PC-9 (cell line): ENCODE results near the gene FILIP1. TPM values are rescaled to one million over a fixed set of nuclear protein-coding genes. Genes with fewer than 3 reads are reported as not detected.

Experiments
- BruUV-seq: library from RNA; stranded (reverse); fragments of 400-500 nt; replicated peaks from 2 replicates; lab custom pipeline; 2021; lab: Mats Ljungman, UMichigan
- CTCF ChIA-PET: fragments of 300-600 bp; sonication (Branson Sonifier 250); formaldehyde crosslinking; loops from one replicate; lab custom pipeline; 2022; ENCODE audit warnings: antibody characterized with exemption; lab: Charles Lee
- POLR2A ChIA-PET: fragments of 300-600 bp; sonication (Branson Sonifier 250); formaldehyde crosslinking; loops from one replicate; lab custom pipeline; 2022; ENCODE audit warnings: antibody characterized with exemption; ENCODE audit not compliant: unreplicated experiment; lab: Charles Lee
- DNase-seq, 2 experiments: peaks; one replicate each; pipeline versions ENCODE4 v3.0.0 to v3.0.0-alpha.2; 2015 to 2022; ENCODE audit warnings: mixed read lengths in 1 of 2
- H2AFZ ChIP-seq: fragments of 200-600 bp; sonication (generic); 2 replicates; pipeline ENCODE4 v1.8.1; 2017; ENCODE audit warnings: antibody characterized with exemption
- H3F3A ChIP-seq: fragments of 200-600 bp; sonication (generic); 2 replicates; pipeline ENCODE4 v1.8.1; 2017; ENCODE audit warnings: antibody characterized with exemption, mild to moderate bottlenecking, low read depth; ENCODE audit not compliant: insufficient read depth
- H3K27ac ChIP-seq: fragments of 200-600 bp; sonication (generic); 2 replicates; pipeline ENCODE4 v1.6.1; 2016; ENCODE audit warnings: mixed run types
- H3K27me3 ChIP-seq: fragments of 200-600 bp; sonication (generic); 2 replicates; pipeline ENCODE4 v1.6.1; 2016; ENCODE audit warnings: low read depth, mixed run types; ENCODE audit not compliant: insufficient read depth
- H3K36me3 ChIP-seq: fragments of 200-600 bp; sonication (generic); 2 replicates; pipeline ENCODE4 v1.6.1; 2016; ENCODE audit warnings: low read depth, mixed run types
- H3K4me1 ChIP-seq: fragments of 200-600 bp; sonication (generic); replicated peaks from 2 replicates; pipeline ENCODE4 v1.6.1; 2016; ENCODE audit warnings: mixed run types; ENCODE audit not compliant: insufficient read depth
- H3K4me2 ChIP-seq: fragments of 200-600 bp; sonication (generic); 2 replicates; pipeline ENCODE4 v1.6.1; 2017; ENCODE audit warnings: mixed run types
- H3K4me3 ChIP-seq: fragments of 200-600 bp; sonication (generic); 2 replicates; pipeline ENCODE4 v1.6.1; 2016; ENCODE audit warnings: mixed run types
- H3K79me2 ChIP-seq: fragments of 200-600 bp; sonication (generic); 2 replicates; pipeline ENCODE4 v1.6.1; 2017; ENCODE audit warnings: low read depth, mixed run types
- H3K9me2 ChIP-seq: fragments of 200-600 bp; sonication (generic); 2 replicates; pipeline ENCODE4 v1.8.1; 2017; ENCODE audit warnings: mild to moderate bottlenecking; ENCODE audit not compliant: insufficient read depth
- H3K9me3 ChIP-seq: fragments of 200-600 bp; sonication (generic); 2 replicates; pipeline ENCODE4 v1.8.1; 2016; ENCODE audit warnings: low read depth; ENCODE audit not compliant: insufficient read depth
- H4K20me1 ChIP-seq: fragments of 200-600 bp; sonication (generic); 2 replicates; pipeline ENCODE4 v1.8.1; 2017; ENCODE audit not compliant: insufficient read depth
- CTCF ChIP-seq: fragments of 200-600 bp; sonication (generic); conservative IDR thresholded peaks from 2 replicates; pipeline ENCODE4 v1.6.1; 2017; ENCODE audit warnings: mixed run types, antibody characterized with exemption, mild to moderate bottlenecking, moderate library complexity
- EZH2 ChIP-seq: fragments of 200-600 bp; sonication (generic); IDR thresholded peaks from 2 replicates; pipeline ENCODE4 v1.8.0; 2017; ENCODE audit warnings: antibody characterized with exemption, low read depth
- intact Hi-C: fragments of 100-400 bp; cut with micrococcal nuclease; formaldehyde crosslinking; loops from one replicate; pipeline ENCODE4 v1.10.0; 2022; ENCODE audit not compliant: unreplicated experiment
- total RNA-seq: library from RNA; stranded (reverse); gene quantifications from 2 replicates; pipeline ENCODE4 v1.2.3, GENCODE V29; 2021

FILIP1 gene
- total RNA-seq, 1 experiment from 2014 or later, result 0.15 TPM

- TF ChIP-seq EZH2 (no peak), CTCF (no peak)
- intact Hi-C loops, result no loop called here
These were observed 236.1 kb downstream of the FILIP1 start for GRCh38 chr6:75257343-75258087.

DNA sequence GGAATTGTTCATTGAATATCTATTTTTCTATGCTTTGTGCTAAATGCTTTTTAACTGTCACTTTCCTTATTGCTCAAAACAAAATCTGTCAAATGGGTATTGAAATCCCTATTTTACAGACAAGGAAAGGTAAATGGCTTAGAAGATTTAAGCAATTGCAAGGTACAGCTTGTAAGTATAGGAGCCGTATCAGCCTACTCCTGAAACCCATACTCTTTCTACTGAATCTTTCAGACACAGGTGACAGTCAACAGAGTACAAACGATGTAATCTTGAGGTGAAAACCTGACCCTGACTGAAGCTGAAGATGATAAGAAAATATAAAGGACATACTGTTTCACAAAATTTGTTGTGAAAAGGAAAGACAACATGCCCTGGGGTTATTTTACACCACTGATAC, 243.0 kb downstream of the FILIP1 start:
- no peak for DNase-seq
- Histone ChIP-seq H3K79me2 (no peaks in the 10 kb centered on the region), H3K4me2 (no peak overlapping the region), H3F3A (peaks cover 9% of the 10 kb centered on the region; the same call in 1 of the 2 replicates), H3K36me3 (0 out of 2 replicates have a peak, but pooled peaks cover 2% of the 10 kb centered on the region), H3K9me3 (no peaks in the 10 kb centered on the region), H3K9me2 (no peaks in the 10 kb centered on the region), H3K4me3 (no peak overlapping the region), H2AFZ (no peak overlapping the region), H4K20me1 (no peaks in the 10 kb centered on the region), H3K27ac (no peak overlapping the region), H3K27me3 (no peaks in the 10 kb centered on the region), H3K4me1 (no peaks in the 10 kb centered on the region)
- BruUV-seq, result no TSS peak
- intact Hi-C loops, result no loop called here
- no peak for TF ChIP-seq EZH2
- no peak for TF ChIP-seq CTCF
- CTCF ChIA-PET, result no interaction called here
- POLR2A ChIA-PET, result no interaction called here

More at GRCh38 chr6:75257343-75258087, 236.1 kb downstream of the FILIP1 start:
- BruUV-seq, result no TSS peak
- Histone ChIP-seq H3K4me1 (no peaks in the 10 kb centered on the region), H3K79me2 (no peaks in the 10 kb centered on the region), H3K27ac (no peak overlapping the region), H3K9me3 (no peaks in the 10 kb centered on the region), H3K4me3 (no peak overlapping the region), H2AFZ (no peak overlapping the region), H3F3A (peaks cover 4% of the 10 kb centered on the region; the same call in 1 of the 2 replicates), H3K4me2 (no peak overlapping the region), H3K36me3 (peaks cover 26% of the 10 kb centered on the region; the same call in 1 of the 2 replicates), H3K27me3 (no peaks in the 10 kb centered on the region), H4K20me1 (no peaks in the 10 kb centered on the region), H3K9me2 (no peaks in the 10 kb centered on the region)
- ChIA-PET POLR2A (no interaction called here), CTCF (no interaction called here)
- DNase-seq, result no peak

- Histone ChIP-seq H3K4me3 (no peak overlapping the region), H3K79me2 (no peaks in the 10 kb centered on the region), H3K9me2 (no peaks in the 10 kb centered on the region), H3K36me3 (no peaks in the 10 kb centered on the region), H3K27me3 (no peaks in the 10 kb centered on the region), H4K20me1 (no peaks in the 10 kb centered on the region), H3K4me2 (no peak overlapping the region), H3K4me1 (peaks cover 2% of the 10 kb centered on the region; the same call in 1 of the 2 replicates), H3K27ac (no peak overlapping the region), H3F3A (peaks cover 4% of the 10 kb centered on the region; the same call in 1 of the 2 replicates), H3K9me3 (no peaks in the 10 kb centered on the region), H2AFZ (no peak overlapping the region)
- TF ChIP-seq EZH2 (no peak), CTCF (no peak)
- BruUV-seq, result no TSS peak
- intact Hi-C loops, result no loop called here
- no peak for DNase-seq
- ChIA-PET CTCF (no interaction called here), POLR2A (no interaction called here)
These were observed 243.8 kb downstream of the FILIP1 start for GRCh38 chr6:75249837-75250236.
